GM23248 (cell line): ENCODE data around the gene IPP. TPM values are rescaled to one million over a fixed set of nuclear protein-coding genes. Genes with fewer than 3 reads are reported as not detected.

ENCODE experiments used
- DNase-seq: peaks from one replicate; pipeline ENCODE4 v3.0.0-alpha.2; 2015
- H2AFZ ChIP-seq: fragments of 200-600 bp; sonication (generic); 2 replicates; pipeline ENCODE4 v1.6.1; 2016; ENCODE audit warnings: antibody characterized with exemption
- H3F3A ChIP-seq: fragments of 200-600 bp; sonication (generic); 2 replicates; pipeline ENCODE4 v1.6.1; 2016; ENCODE audit warnings: mild to moderate bottlenecking, antibody characterized with exemption, mixed run types; ENCODE audit not compliant: insufficient read depth
- H3K27ac ChIP-seq: fragments of 200-600 bp; sonication (generic); 2 replicates; pipeline ENCODE4 v1.5.1; 2016; ENCODE audit warnings: mild to moderate bottlenecking
- H3K27me3 ChIP-seq: fragments of 200-600 bp; sonication (generic); replicated peaks from 2 replicates; pipeline ENCODE4 v1.6.1; 2016; ENCODE audit warnings: mild to moderate bottlenecking; ENCODE audit not compliant: insufficient read depth
- H3K36me3 ChIP-seq: fragments of 200-600 bp; sonication (generic); 2 replicates; pipeline ENCODE4 v1.6.1; 2016; ENCODE audit warnings: low read depth, mild to moderate bottlenecking
- H3K4me1 ChIP-seq: fragments of 200-600 bp; sonication (generic); 2 replicates; pipeline ENCODE4 v1.6.1; 2016; ENCODE audit warnings: mild to moderate bottlenecking; ENCODE audit not compliant: insufficient read depth
- H3K4me2 ChIP-seq: fragments of 200-600 bp; sonication (generic); one replicate; pipeline ENCODE4 v1.6.1; 2016; ENCODE audit warnings: mild to moderate bottlenecking; ENCODE audit not compliant: unreplicated experiment
- H3K4me3 ChIP-seq: fragments of 200-600 bp; sonication (generic); 2 replicates; pipeline ENCODE4 v1.5.1; 2016; ENCODE audit warnings: mild to moderate bottlenecking
- H3K79me2 ChIP-seq: fragments of 200-600 bp; sonication (generic); 2 replicates; pipeline ENCODE4 v1.6.1; 2016; ENCODE audit warnings: mild to moderate bottlenecking; ENCODE audit not compliant: insufficient read depth
- H3K9ac ChIP-seq: fragments of 200-600 bp; sonication (generic); 2 replicates; pipeline ENCODE4 v1.6.1; 2016; ENCODE audit warnings: mild to moderate bottlenecking
- H3K9me2 ChIP-seq: fragments of 200-600 bp; sonication (generic); 2 replicates; pipeline ENCODE4 v1.6.1; 2016; ENCODE audit warnings: mixed run types, mild to moderate bottlenecking, moderate library complexity; ENCODE audit not compliant: insufficient read depth
- H3K9me3 ChIP-seq: fragments of 200-600 bp; sonication (generic); one replicate; pipeline ENCODE4 v1.6.1; 2017; ENCODE audit warnings: low read depth
- H4K20me1 ChIP-seq: fragments of 200-600 bp; sonication (generic); 2 replicates; pipeline ENCODE4 v1.6.0; 2016; ENCODE audit not compliant: insufficient read depth
- EZH2 ChIP-seq: fragments of 200-600 bp; sonication (generic); IDR thresholded peaks from 2 replicates; pipeline ENCODE4 v1.6.1; 2018; ENCODE audit warnings: antibody characterized with exemption, mild to moderate bottlenecking; ENCODE audit not compliant: insufficient read depth, poor library complexity, severe bottlenecking
- EZH2phosphoT487 ChIP-seq: fragments of 200-600 bp; sonication (generic); IDR thresholded peaks from 2 replicates; pipeline ENCODE4 v1.6.1; 2018; ENCODE audit warnings: antibody characterized with exemption, moderate library complexity, mild to moderate bottlenecking, low read depth; ENCODE audit not compliant: insufficient read depth
- WGBS, 2 experiments: methylation state at CpG; one replicate each; pipeline ENCODE4 v1.1.6; 2015 to 2017; ENCODE audit warnings: low lambda C conversion rate in 2 of 2, low coverage in 1 of 2; ENCODE audit errors: missing lambda C conversion rate in 2 of 2; 5-methylcytosine and 5-hydroxymethylcytosine counted together
- in situ Hi-C: fragments of 300-500 bp; cut with MboI; formaldehyde crosslinking; loops from 2 replicates; pipeline ENCODE4 v1.15.0; 2020
- polyA plus RNA-seq: library from polyadenylated mRNA; unstranded; fragments of >200 nt; fragmentation: Nextera tagmentation; extraction: Ambion mirVana; gene quantifications from 2 replicates; pipeline ENCODE4 v1.2.1, GENCODE V29; 2016
- total RNA-seq: library from RNA; depleted of rRNA; stranded (reverse); fragments of >200 nt; shearing (Covaris generic); gene quantifications from 2 replicates; pipeline ENCODE4 v1.2.3, GENCODE V29; 2014

The IPP gene
- total and polyA plus RNA-seq, 2 experiments from 2014 or later, result 17.0 to 19.3 TPM

DNA sequence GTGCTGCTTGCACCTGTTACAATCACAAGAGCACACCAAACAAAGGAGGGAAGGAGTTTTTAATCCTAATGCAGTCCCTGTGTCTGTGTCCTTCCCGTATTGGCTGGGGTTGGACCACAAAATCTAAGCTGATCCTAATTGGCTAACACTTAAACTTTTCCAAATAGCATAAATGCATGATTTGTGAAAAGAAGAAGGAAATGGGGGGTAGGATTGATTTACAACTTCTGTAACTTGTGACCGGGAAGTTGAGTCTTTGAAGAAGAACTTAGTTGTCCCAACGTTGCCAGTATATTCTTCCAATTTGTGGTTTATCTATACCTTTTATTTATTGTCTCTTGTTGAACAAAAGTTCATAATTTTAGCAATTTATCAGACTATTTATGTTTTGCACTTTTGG lies 11.8 kb upstream of the IPP start:
- Histone ChIP-seq H4K20me1 (no peaks in the 10 kb centered on the region), H3K36me3 (no peaks in the 10 kb centered on the region), H3K9ac (no peak overlapping the region), H3K27ac (no peak overlapping the region), H3K9me3 (no peaks in the 10 kb centered on the region), H2AFZ (no peak overlapping the region), H3K4me2 (no peak overlapping the region), H3K4me3 (no peak overlapping the region), H3F3A (no peaks in the 10 kb centered on the region), H3K9me2 (no peaks in the 10 kb centered on the region), H3K4me1 (peaks cover 5% of the 10 kb centered on the region), H3K79me2 (no peaks in the 10 kb centered on the region), H3K27me3 (no peaks in the 10 kb centered on the region)
- WGBS, 2 experiments, result 46 to 56% methylated on average over 3 of the region's 3 CpGs
- DNase-seq, result no peak
- in situ Hi-C loops, result no loop called here
- TF ChIP-seq EZH2 (no peak), EZH2phosphoT487 (no peak)

GRCh38 chr1:45755697-45756096 lies 5.2 kb upstream of the IPP start:
- no peaks in the 10 kb centered on the region for H3F3A ChIP-seq
- H2AFZ ChIP-seq, result no peak overlapping the region
- H3K9ac ChIP-seq, result no peak overlapping the region
- no peaks in the 10 kb centered on the region for H3K9me3 ChIP-seq
- H3K79me2 ChIP-seq, result no peaks in the 10 kb centered on the region
- in situ Hi-C loops, result no loop called here
- no peak overlapping the region for H3K4me3 ChIP-seq
- no peaks in the 10 kb centered on the region for H3K9me2 ChIP-seq
- no peak overlapping the region for H3K4me2 ChIP-seq
- WGBS, 2 experiments, result 79 to 86% methylated on average over 5 of the region's 5 CpGs
- TF ChIP-seq EZH2 (no peak), EZH2phosphoT487 (no peak)
- no peaks in the 10 kb centered on the region for H3K27me3 ChIP-seq
- no peak for DNase-seq
- no peak overlapping the region for H3K27ac ChIP-seq
- no peaks in the 10 kb centered on the region for H3K36me3 ChIP-seq
- H4K20me1 ChIP-seq, result no peaks in the 10 kb centered on the region
- H3K4me1 ChIP-seq, result no peaks in the 10 kb centered on the region; the same call in 1 of the 2 replicates

DNA sequence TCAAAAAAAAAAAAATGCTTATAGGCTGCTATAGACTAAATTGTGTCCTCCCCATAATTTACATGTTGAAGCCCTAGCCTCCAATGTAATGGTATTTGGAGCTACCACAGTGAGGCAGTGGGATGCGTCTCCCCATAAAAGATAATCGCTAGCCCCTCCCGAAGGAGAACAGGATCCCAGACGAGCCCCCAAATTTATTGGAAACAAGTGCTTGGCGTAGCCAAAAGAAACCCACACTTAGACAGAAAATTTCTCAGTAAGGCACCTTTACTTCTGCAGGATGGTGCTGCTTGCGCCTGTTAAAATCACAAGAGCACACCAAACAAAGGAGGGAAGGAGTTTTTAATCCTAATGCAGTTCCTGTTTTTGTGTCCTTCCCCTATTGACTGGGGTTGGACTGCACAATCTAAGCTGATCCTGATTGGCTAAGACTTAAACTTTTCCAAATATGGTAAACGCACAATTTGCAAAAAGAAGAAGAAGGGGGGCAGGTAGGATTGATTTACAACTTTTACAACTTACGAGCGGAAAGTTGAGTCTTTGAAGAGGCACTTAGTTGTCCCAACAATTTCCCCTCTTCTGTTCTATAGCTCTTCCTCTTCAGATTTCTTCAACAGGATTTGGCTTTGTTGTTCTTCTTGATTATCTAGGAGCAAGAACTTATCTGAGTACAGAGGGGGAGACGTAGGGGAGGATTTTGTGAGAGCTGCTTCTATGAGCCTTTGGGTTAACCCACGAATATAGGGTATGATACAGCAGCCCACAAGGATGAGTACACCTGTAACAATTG lies 3.0 kb upstream of the IPP start:
- Histone ChIP-seq H4K20me1 (no peaks in the 10 kb centered on the region), H3K9me3 (no peaks in the 10 kb centered on the region), H3K4me3 (no peak overlapping the region), H3K9me2 (no peaks in the 10 kb centered on the region), H3K4me1 (no peaks in the 10 kb centered on the region; the same call in 1 of the 2 replicates), H3K27me3 (no peaks in the 10 kb centered on the region), H3K4me2 (no peak overlapping the region), H3K27ac (no peak overlapping the region), H3K9ac (no peak overlapping the region), H3K36me3 (no peaks in the 10 kb centered on the region), H3K79me2 (peaks cover 10% of the 10 kb centered on the region), H2AFZ (no peak overlapping the region), H3F3A (peaks cover 4% of the 10 kb centered on the region; the same call in 1 of the 2 replicates)
- no peak for DNase-seq
- TF ChIP-seq EZH2 (no peak), EZH2phosphoT487 (no peak)
- 80 to 82% methylated on average over 11 of the region's 11 CpGs for WGBS, 2 experiments
- in situ Hi-C loops, result no loop called here

DNA sequence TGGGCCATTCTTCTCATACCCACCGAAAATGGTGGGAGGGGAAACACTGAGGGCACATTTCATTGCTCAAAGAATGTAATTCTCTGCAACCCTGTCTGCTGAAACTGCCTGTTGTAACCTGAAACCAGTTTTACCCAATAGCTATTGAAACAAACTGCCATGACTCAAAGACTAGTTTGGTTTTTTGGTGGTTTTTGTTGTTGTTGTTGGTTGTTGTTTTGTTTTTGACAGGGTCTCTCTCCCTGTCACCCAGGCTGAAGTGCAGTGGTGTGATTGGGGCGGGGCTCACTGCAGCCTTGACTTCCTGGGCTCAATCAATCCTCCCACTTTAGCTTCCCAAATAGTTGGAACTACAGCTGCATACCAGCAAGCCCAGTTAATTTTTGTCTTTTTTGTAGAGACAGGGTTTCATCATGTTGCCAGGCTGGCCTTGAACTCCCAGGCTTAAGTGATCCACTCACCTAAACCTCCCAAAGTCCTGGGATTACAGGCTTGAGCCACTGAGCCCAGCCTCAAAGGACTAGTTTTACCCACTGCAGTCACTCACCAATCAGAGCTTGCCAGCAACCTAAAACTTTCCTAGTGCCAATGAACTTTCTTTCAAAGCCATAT lies 2.1 kb upstream of the IPP start:
- TF ChIP-seq EZH2, result no peak
- no peak for TF ChIP-seq EZH2phosphoT487
- H3K79me2 ChIP-seq, result peaks cover 10% of the 10 kb centered on the region
- no peaks in the 10 kb centered on the region for H3K9me2 ChIP-seq
- no peak overlapping the region for H3K9ac ChIP-seq
- peak; percentile 44 for DNase-seq
- WGBS, 2 experiments, result 92 to 94% methylated on average over 2 of the region's 2 CpGs
- H3K9me3 ChIP-seq, result no peaks in the 10 kb centered on the region
- in situ Hi-C loops, result no loop called here
- H3K27ac ChIP-seq, result no peak overlapping the region
- H3K27me3 ChIP-seq, result no peaks in the 10 kb centered on the region
- H3K36me3 ChIP-seq, result no peaks in the 10 kb centered on the region
- no peaks in the 10 kb centered on the region for H4K20me1 ChIP-seq
- no peak overlapping the region for H3K4me3 ChIP-seq
- H3K4me2 ChIP-seq, result no peak overlapping the region
- H3K4me1 ChIP-seq, result no peaks in the 10 kb centered on the region; the same call in 1 of the 2 replicates
- peak overlapping the region; percentile 43 for H2AFZ ChIP-seq
- H3F3A ChIP-seq, result peaks cover 4% of the 10 kb centered on the region; the same call in 1 of the 2 replicates
